ENCODE results near the gene ME1.

- no peak for TF ChIP-seq CTCF (IDR thresholded peaks at IDR 0.05)
- TF ChIP-seq POLR2A (IDR thresholded peaks at IDR 0.05), result no peak
Measured at GRCh38 chr6:83252719-83253118, 178.1 kb downstream of the ME1 start.
